Neural progenitor cell (in vitro differentiated cells): ENCODE data around the gene RNF41. TPM values are rescaled to one million over a fixed set of nuclear protein-coding genes. Genes with fewer than 3 reads are reported as not detected.

Experiments
- DNase-seq: peaks from one replicate; pipeline ENCODE4 v3.0.0-alpha.2; 2016; ENCODE audit warnings: low spot score
- H2AFZ ChIP-seq: fragments of 200-600 bp; sonication (generic); replicated peaks from 2 replicates; pipeline ENCODE4 v1.6.1; 2016; ENCODE audit warnings: antibody characterized with exemption
- H3F3A ChIP-seq: fragments of 200-600 bp; sonication (generic); 2 replicates; pipeline ENCODE4 v1.6.1; 2016; ENCODE audit warnings: antibody characterized with exemption, low read depth
- H3K27ac ChIP-seq: fragments of 200-600 bp; sonication (generic); 2 replicates; pipeline ENCODE4 v1.5.1; 2016; ENCODE audit warnings: mild to moderate bottlenecking
- H3K27me3 ChIP-seq: fragments of 200-600 bp; sonication (generic); 2 replicates; pipeline ENCODE4 v1.6.1; 2016; ENCODE audit warnings: mild to moderate bottlenecking, moderate library complexity
- H3K36me3 ChIP-seq: fragments of 200-600 bp; sonication (generic); 2 replicates; pipeline ENCODE4 v1.5.1; 2016
- H3K4me1 ChIP-seq: fragments of 200-600 bp; sonication (generic); 2 replicates; pipeline ENCODE4 v1.6.1; 2016; ENCODE audit warnings: mixed run types
- H3K4me2 ChIP-seq: fragments of 200-600 bp; sonication (generic); 2 replicates; pipeline ENCODE4 v1.6.1; 2016
- H3K4me3 ChIP-seq: fragments of 200-600 bp; sonication (generic); 2 replicates; pipeline ENCODE4 v1.5.1; 2016
- H3K79me2 ChIP-seq: fragments of 200-600 bp; sonication (generic); 2 replicates; pipeline ENCODE4 v1.6.1; 2016; ENCODE audit warnings: low read depth
- H3K9ac ChIP-seq: fragments of 200-600 bp; sonication (generic); 2 replicates; pipeline ENCODE4 v1.6.1; 2016
- H3K9me3 ChIP-seq: fragments of 200-600 bp; sonication (generic); 2 replicates; pipeline ENCODE4 v1.5.1; 2016; ENCODE audit warnings: low read depth
- H4K20me1 ChIP-seq: fragments of 200-600 bp; sonication (generic); 2 replicates; pipeline ENCODE4 v1.6.1; 2016; ENCODE audit warnings: low read depth
- H3K27ac Mint-ChIP-seq: 3 replicates; pipeline ENCODE4 v1.8.0; 2021; ENCODE audit warnings: mixed read lengths
- H3K27me3 Mint-ChIP-seq: 2 replicates; pipeline ENCODE4 v1.8.0; 2022; ENCODE audit warnings: low read depth, mild to moderate bottlenecking, inconsistent platforms, moderate library complexity, mixed read lengths; ENCODE audit not compliant: insufficient read depth
- H3K36me3 Mint-ChIP-seq: 3 replicates; pipeline ENCODE4 v1.8.0; 2021; ENCODE audit warnings: mixed read lengths
- H3K4me1 Mint-ChIP-seq: 3 replicates; pipeline ENCODE4 v1.8.0; 2021; ENCODE audit warnings: mixed read lengths
- H3K4me3 Mint-ChIP-seq: 3 replicates; pipeline ENCODE4 v1.8.0; 2021; ENCODE audit warnings: mild to moderate bottlenecking, moderate library complexity, mixed read lengths
- H3K9me3 Mint-ChIP-seq: 3 replicates; pipeline ENCODE4 v1.8.0; 2020; ENCODE audit warnings: mixed read lengths
- EZH2 ChIP-seq: fragments of 200-600 bp; sonication (generic); IDR thresholded peaks from 2 replicates; pipeline ENCODE4 v1.6.1; 2017; ENCODE audit warnings: antibody characterized with exemption, mild to moderate bottlenecking, moderate library complexity
- EZH2phosphoT487 ChIP-seq: fragments of 200-600 bp; sonication (generic); IDR thresholded peaks from 2 replicates; pipeline ENCODE4 v1.6.1; 2017; ENCODE audit warnings: antibody characterized with exemption
- total RNA-seq: library from RNA; depleted of rRNA; stranded (reverse); fragments of >200 nt; gene quantifications from 2 replicates; pipeline ENCODE4 v1.2.3, GENCODE V29; 2015; ENCODE audit warnings: low replicate concordance
- TF ChIP-seq, protein P1 (sequence below): fragments of 200-600 bp; sonication (generic); IDR thresholded peaks from 2 replicates; pipeline ENCODE4 v1.5.1; 2017; ENCODE audit warnings: antibody characterized with exemption, mild to moderate bottlenecking

Gene RNF41
- total RNA-seq, 1 donor from 2014 or later = 52.1 TPM

DNA sequence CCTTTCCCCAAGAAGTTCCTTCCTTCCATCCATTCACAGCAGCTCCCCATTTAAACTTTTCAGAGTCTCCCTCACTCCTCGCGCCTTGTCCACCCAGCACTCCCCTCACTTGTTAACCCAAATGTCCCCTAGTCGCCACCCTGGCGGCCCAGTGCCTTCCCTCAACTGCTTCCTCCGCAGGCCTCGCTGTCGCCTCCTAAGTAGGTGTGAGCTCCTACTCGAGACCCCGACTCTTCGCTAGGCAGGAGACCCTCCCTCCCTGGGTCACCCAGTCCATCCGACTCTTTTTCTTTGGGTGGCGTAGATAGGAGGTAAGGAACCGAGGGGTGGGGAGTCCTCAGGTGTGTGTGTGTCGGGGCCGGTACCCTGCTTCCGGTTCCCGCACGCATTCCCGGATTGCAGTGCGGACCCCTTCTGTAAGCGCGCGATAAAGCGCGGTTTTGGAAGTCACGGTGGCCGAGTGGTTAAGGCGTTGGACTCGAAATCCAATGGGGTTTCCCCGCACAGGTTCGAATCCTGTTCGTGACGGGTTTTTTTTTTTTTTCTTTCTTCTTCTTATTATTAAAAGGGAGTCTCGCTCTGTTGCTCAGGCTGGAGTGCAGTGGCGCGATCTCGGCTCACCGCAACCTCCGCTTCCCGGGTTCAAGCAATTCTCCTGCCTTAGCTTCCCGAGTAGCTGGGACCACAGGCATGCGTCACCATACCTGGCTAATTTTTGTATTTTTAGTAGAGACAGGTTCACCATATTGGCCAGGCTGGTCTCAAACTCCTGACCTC, 31.6 kb downstream of the RNF41 start:
- TF ChIP-seq, protein P1, sequence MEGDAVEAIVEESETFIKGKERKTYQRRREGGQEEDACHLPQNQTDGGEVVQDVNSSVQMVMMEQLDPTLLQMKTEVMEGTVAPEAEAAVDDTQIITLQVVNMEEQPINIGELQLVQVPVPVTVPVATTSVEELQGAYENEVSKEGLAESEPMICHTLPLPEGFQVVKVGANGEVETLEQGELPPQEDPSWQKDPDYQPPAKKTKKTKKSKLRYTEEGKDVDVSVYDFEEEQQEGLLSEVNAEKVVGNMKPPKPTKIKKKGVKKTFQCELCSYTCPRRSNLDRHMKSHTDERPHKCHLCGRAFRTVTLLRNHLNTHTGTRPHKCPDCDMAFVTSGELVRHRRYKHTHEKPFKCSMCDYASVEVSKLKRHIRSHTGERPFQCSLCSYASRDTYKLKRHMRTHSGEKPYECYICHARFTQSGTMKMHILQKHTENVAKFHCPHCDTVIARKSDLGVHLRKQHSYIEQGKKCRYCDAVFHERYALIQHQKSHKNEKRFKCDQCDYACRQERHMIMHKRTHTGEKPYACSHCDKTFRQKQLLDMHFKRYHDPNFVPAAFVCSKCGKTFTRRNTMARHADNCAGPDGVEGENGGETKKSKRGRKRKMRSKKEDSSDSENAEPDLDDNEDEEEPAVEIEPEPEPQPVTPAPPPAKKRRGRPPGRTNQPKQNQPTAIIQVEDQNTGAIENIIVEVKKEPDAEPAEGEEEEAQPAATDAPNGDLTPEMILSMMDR = no peak
- TF ChIP-seq EZH2 (no peak), EZH2phosphoT487 (no peak)
- Histone ChIP-seq H3K9me3 (no peaks in the 10 kb centered on the region), H3K36me3 (peaks cover 11% of the 10 kb centered on the region), H3K4me2 (peak overlapping the region; percentile 90), H3K4me3 (peak overlapping the region; percentile 96), H3K4me1 (peaks cover 10% of the 10 kb centered on the region), H3K27ac (peak overlapping the region; percentile 84), H3K27me3 (no peaks in the 10 kb centered on the region), H4K20me1 (peaks cover 20% of the 10 kb centered on the region), H2AFZ (peak overlapping the region; percentile 92), H3K79me2 (peaks cover 39% of the 10 kb centered on the region), H3F3A (peaks cover 45% of the 10 kb centered on the region), H3K9ac (peak overlapping the region; percentile 47)
- peaks cover 9% of the 10 kb centered on the region for H3K9me3 Mint-ChIP-seq
- peak overlapping the region; percentile 98 for H3K27ac Mint-ChIP-seq
- H3K4me3 Mint-ChIP-seq = peak overlapping the region; percentile 95
- H3K27me3 Mint-ChIP-seq = peaks cover 20% of the 10 kb centered on the region
- DNase-seq = peak; percentile 88
- H3K36me3 Mint-ChIP-seq = peaks cover 9% of the 10 kb centered on the region
- peaks cover 26% of the 10 kb centered on the region for H3K4me1 Mint-ChIP-seq

DNA sequence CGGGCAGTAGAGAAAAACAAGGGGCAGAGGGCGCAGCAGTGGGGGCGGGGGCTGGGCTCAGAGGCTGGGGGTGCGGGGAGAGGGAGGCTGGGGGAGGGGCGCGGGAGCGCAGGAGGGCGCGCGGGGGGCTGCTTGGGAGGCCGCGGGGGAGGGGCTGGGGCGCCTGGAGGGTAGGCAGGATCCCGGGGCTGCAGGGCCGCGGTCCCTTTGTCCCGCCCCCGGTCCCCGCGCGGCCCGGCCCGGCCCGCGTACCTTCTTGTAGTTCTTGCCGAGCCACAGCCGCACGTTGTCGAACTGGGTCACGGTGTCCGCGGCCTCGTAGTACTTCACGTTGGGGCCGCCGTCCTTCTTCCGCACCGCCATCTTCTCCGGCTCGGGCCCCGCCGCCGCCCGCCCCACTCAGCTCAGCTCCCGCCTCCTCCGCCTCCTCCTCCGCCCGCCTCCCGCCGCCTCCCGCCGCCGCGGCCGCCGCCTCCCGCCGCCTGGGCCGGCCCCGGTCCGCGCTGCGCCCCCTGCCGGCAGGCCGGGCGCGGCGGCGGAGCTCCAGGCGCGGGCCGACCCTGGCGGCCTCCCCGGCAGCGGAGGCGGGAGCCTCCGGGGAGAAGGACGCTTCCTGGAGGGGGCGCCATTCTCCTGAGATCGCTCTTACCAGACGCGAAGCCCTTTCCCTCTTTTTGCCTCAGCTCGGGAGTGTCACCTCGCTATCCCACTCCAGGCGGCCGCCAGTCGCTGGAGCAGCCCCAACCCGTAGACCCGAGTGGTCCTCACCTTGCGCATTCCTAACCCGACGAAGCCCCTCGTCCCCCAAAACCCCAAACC, 32.4 kb downstream of the RNF41 start, which contains the start of gene SMARCC2:
SMARCC2 (minus strand) TSS at position 385 of the 819 bp plus-strand sequence; CDS start at position 363, 22 bp downstream.
- peaks cover 45% of the 10 kb centered on the region for H3F3A ChIP-seq
- H3K9me3 ChIP-seq = no peaks in the 10 kb centered on the region
- H3K9me3 Mint-ChIP-seq = peaks cover 9% of the 10 kb centered on the region
- peak within 1 kb of the TSS; percentile 93 for H3K4me2 ChIP-seq
- peak within 1 kb of the TSS; percentile 98 for H3K27ac Mint-ChIP-seq
- H3K27me3 ChIP-seq = no peaks in the 10 kb centered on the region
- peaks cover 10% of the 10 kb centered on the region for H3K4me1 ChIP-seq
- H3K9ac ChIP-seq = peak within 1 kb of the TSS; percentile 88
- peaks cover 20% of the 10 kb centered on the region for H3K27me3 Mint-ChIP-seq
- peak within 1 kb of the TSS; percentile 95 for H3K4me3 Mint-ChIP-seq
- H3K79me2 ChIP-seq = peaks cover 47% of the 10 kb centered on the region
- peak within 1 kb of the TSS; percentile 92 for H2AFZ ChIP-seq
- peak within 1 kb of the TSS; percentile 96 for H3K4me3 ChIP-seq
- TF ChIP-seq EZH2 (no peak), EZH2phosphoT487 (no peak)
- TF ChIP-seq, protein P1 = peak; percentile 66
- peaks cover 17% of the 10 kb centered on the region for H3K36me3 ChIP-seq
- peaks cover 14% of the 10 kb centered on the region for H3K36me3 Mint-ChIP-seq
- H3K4me1 Mint-ChIP-seq = peaks cover 26% of the 10 kb centered on the region
- peak within 1 kb of the TSS; percentile 88 for H3K27ac ChIP-seq
- DNase-seq = peak; percentile 97
- peaks cover 20% of the 10 kb centered on the region for H4K20me1 ChIP-seq

DNA sequence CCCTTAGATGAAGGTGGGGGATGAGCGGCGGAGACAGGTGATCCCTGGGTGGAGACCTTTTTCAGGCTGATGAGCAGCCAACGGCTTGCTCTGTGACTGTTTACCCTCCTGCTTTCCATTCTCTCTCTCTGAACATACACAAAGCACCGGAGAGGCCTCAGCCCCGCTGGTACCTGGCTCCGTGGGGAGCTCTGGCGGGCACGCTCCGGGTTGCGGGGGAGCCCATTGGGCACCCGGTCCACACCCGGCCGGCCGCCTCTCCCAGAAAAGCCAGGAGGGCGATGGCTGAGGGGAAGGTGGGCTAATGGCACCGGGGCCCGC, 33.0 kb downstream of the RNF41 start:
- H3K36me3 Mint-ChIP-seq = peaks cover 17% of the 10 kb centered on the region
- peak overlapping the region; percentile 94 for H3K27ac Mint-ChIP-seq
- peak overlapping the region; percentile 88 for H3K9ac ChIP-seq
- H3K4me3 ChIP-seq = peak overlapping the region; percentile 96
- peaks cover 9% of the 10 kb centered on the region for H3K9me3 Mint-ChIP-seq
- H3K36me3 ChIP-seq = peaks cover 20% of the 10 kb centered on the region
- H3K9me3 ChIP-seq = no peaks in the 10 kb centered on the region
- no peaks in the 10 kb centered on the region for H3K27me3 ChIP-seq
- peaks cover 45% of the 10 kb centered on the region for H3F3A ChIP-seq
- peaks cover 26% of the 10 kb centered on the region for H3K4me1 Mint-ChIP-seq
- peaks cover 20% of the 10 kb centered on the region for H4K20me1 ChIP-seq
- H3K79me2 ChIP-seq = peaks cover 49% of the 10 kb centered on the region
- DNase-seq = no peak
- TF ChIP-seq, protein P1 = no peak
- TF ChIP-seq EZH2phosphoT487 = no peak
- TF ChIP-seq EZH2 = no peak
- H3K4me2 ChIP-seq = peak overlapping the region; percentile 93
- peaks cover 10% of the 10 kb centered on the region for H3K4me1 ChIP-seq
- peak overlapping the region; percentile 88 for H3K27ac ChIP-seq
- peaks cover 20% of the 10 kb centered on the region for H3K27me3 Mint-ChIP-seq
- H2AFZ ChIP-seq = no peak overlapping the region
- peak overlapping the region; percentile 94 for H3K4me3 Mint-ChIP-seq
